Tibial nerve (tissue), 4 donors: ENCODE data around the gene CDH22.

Experiments used
- EP300 ChIP-seq, 2 donors: sonication (generic); formaldehyde crosslinking; IDR thresholded peaks; one replicate each; pipeline ENCODE4 v1.6.1; 2017; ENCODE audit warnings: antibody characterized with exemption in 2 of 2, mild to moderate bottlenecking in 1 of 2
- POLR2A ChIP-seq, 2 donors: fragments of 450-650 bp; IDR thresholded peaks; one replicate each; pipeline ENCODE4 v1.6.1; 2017; ENCODE audit warnings: antibody characterized with exemption in 2 of 2, mild to moderate bottlenecking in 2 of 2, moderate library complexity in 2 of 2
- TF ChIP-seq, protein P1 (sequence below), 5 experiments: fragments of 200-600 bp in 3 of 5; fragments of 450-650 bp in 2 of 5; sonication (generic) in 3 of 5; IDR thresholded peaks; one replicate each; pipeline ENCODE4 v1.5.1; 2016 to 2019; ENCODE audit warnings: antibody characterized with exemption in 5 of 5, mild to moderate bottlenecking in 3 of 5, moderate library complexity in 2 of 5

DNA sequence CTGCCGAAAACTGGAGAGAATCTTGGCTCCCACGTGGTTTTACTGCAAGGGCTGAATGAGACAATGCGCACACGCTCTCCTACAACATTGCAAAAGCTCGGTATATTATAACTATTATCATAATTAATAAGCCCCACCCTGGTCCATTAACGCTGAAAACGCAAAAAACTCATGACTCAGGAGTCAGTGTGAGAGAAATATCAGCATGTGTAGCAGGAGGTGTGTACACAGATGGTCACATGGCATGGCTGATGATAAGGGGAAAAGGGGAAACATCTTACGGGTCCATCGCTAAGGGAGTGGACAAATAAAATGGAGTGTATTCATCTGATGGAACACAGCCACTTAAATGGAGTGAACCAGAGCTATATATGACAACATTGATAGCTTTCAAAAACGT lies 29.2 kb downstream of the CDH22 start:
- TF ChIP-seq POLR2A (IDR thresholded peaks at IDR 0.05) (no peak), EP300 (IDR thresholded peaks at IDR 0.05) (no peak)
- TF ChIP-seq, protein P1, sequence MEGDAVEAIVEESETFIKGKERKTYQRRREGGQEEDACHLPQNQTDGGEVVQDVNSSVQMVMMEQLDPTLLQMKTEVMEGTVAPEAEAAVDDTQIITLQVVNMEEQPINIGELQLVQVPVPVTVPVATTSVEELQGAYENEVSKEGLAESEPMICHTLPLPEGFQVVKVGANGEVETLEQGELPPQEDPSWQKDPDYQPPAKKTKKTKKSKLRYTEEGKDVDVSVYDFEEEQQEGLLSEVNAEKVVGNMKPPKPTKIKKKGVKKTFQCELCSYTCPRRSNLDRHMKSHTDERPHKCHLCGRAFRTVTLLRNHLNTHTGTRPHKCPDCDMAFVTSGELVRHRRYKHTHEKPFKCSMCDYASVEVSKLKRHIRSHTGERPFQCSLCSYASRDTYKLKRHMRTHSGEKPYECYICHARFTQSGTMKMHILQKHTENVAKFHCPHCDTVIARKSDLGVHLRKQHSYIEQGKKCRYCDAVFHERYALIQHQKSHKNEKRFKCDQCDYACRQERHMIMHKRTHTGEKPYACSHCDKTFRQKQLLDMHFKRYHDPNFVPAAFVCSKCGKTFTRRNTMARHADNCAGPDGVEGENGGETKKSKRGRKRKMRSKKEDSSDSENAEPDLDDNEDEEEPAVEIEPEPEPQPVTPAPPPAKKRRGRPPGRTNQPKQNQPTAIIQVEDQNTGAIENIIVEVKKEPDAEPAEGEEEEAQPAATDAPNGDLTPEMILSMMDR (IDR thresholded peaks at IDR 0.05) = no peak
